IPS DF 19.7 (cell line): ENCODE data around the gene GPR137C.

Experiments used
- DNase-seq: peaks from one replicate; pipeline ENCODE4 v3.0.0-alpha.2; 2013; ENCODE audit warnings: low read depth, low spot score

GPR137C gene

DNA sequence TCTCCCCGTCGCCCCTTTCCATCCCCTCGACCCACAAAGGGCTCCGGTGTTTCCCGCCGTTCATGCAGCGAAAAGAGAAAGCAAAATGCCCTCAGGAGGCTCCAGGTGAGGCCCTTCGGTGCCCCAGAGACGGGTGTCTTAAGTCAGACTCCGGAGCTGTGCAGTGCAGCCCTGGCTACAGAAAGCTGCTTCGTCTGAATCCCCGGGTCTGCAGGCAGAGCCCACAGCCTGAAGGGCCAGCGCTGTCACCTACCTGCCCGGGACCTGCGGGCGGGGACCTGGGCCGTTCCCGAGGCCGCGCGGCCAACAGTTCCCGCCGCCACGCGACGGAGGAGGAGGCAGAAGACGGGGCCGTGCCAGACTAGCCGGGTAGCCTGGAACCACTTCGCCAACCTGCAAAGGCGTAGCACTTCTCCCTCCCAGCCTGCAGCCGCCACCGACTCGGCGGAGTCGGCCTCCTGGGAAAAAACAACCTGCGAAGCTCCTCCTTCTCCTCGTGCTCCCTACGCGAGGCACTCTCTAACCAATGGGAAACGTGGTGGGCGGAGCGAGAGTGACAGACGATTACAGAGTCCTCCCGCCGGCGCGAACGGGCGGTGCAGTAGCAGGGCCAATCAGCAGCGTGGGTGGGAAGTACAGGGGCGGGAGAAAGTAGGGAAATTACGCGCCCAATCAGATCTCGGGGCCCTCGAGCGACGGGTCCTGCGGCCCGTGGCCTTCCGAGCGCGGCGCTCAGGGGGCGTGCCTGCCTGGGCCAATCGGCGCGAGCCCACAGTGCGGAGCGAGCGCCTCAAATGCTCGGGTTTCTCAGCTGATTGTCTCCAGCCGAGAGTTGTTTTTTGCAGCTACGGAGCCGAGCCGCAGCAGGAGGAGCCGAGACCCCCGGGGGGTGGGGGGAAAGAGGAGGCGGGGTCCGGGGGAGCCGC is at the start of gene GPR137C, which contains the start of gene TXNDC16:
TSS of gene GPR137C (plus strand) at position 774 of the 926 bp plus-strand sequence. CDS start 312 bp downstream, outside the sequence.
TSS of gene TXNDC16 (minus strand) at position 443 of the 926 bp plus-strand sequence. CDS start 8,948 bp downstream, outside the sequence.
- peak; percentile 98 for DNase-seq

GRCh38 chr14:52513249-52513648 is 39.4 kb upstream of the GPR137C start:
- no peak for DNase-seq

GRCh38 chr14:52514046-52514811 is 38.4 kb upstream of the GPR137C start:
- no peak for DNase-seq

- no peak for DNase-seq
Measured at GRCh38 chr14:52522033-52522432, 30.6 kb upstream of the GPR137C start.

DNA sequence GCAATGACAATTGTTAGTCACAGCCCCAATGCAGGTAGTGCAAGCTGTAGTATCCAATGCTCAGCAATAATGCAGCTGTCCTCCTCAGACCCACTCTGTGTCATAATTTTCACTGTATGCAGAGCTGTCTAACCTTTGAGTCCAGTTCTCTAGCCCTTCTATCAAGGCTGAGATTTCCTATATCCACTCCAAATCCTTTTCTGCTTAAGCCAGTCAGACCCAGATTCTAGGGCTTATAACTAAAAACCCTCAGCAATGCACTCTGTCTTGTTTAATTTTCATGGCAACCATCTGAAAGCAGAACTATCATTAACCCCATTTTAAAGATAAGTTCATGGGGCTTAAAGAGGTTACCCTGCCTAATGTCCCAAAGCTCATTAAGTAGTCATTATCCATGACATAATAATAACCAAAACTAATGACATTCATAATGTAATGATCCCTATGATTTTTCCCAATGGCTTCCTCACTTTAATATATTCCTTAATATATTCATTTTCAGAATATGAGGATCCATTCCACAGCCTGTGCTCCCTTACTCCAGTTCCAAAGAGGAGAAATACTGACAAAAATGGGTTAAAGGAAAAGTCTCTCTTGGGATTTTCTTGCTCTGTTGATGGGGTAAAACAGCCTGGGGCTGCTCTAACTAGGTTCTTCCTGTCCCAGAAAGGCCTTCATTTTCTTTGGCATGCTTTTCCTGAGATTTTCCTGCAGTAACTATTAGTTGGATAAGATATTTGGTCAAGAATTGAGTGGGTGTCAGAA is 29.9 kb upstream of the GPR137C start:
- no peak for DNase-seq

- no peak for DNase-seq
Measured at GRCh38 chr14:52527052-52527451, 25.6 kb upstream of the GPR137C start.

- no peak for DNase-seq
Measured at GRCh38 chr14:52531481-52531880, 21.2 kb upstream of the GPR137C start.

DNA sequence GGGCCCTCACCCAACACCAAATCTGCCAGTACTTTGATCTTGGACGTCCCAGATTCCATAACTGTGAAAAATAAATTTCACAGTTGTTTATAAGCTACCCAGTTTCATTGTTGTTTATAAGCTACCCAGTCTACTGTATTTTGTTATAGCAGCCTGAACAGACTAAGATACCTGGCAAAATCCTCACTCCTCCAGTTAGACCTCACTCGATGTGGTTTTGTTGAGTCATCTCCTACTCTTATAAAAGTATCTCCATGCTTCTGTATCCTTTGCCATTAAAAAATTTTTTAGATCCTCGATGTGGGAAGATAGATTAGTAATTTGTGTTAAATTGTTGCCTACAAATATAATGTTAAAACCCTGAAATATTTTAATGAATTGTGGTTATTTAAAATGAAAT is 16.4 kb upstream of the GPR137C start:
- no peak for DNase-seq

- no peak for DNase-seq
Measured at GRCh38 chr14:52538623-52539022, 14.0 kb upstream of the GPR137C start.

DNA sequence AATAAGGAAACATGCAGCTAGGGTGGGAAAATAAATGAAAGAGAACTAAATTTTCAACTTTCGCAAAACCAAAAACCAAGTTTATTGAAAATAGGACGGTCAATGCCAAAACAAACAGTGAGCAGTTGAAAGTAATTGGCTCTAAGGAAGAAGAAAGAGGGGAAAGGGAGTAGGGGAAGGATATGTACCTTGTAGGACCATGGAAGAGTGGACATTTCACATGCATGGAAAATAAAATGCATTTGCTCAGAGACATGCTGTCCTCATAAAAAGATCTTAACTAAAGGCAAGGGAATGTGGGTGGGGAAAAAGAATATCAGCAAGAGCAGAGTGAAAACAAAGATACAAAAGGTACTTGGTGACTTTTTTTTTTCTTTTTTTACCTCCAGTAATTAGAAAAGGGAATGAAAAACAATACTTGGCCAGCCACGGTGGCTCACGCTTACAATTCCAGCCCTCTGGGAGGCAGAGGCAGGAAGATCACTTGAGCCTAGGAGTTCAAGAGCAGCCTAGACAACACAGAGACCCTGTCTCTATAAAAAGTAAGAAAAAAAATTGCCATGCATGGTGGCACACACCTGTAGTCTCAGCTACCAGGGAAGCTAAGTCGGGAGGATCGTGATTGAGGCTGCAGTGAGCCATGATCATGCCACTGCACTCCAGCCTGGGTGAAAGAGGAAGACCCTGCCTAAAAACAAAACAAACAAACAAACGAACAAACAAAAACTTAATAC is 6.9 kb upstream of the GPR137C start:
- no peak for DNase-seq

DNA sequence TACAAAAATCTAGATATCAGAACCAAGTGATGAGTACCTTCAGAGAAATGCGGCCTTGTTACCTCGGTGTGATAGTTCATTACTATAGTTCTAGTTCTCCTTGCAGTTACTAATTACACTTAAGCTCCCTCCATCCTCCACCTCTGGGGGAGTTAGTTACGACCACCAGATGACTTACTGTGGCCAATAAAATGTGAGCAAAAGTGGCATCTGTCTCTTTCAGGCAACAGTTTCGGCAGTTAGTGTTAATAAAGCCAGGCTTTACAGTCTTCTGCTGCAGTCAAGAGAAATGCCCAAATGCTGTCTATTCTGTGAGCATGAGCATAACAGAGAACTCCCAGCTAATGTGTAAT is 6.3 kb upstream of the GPR137C start:
- DNase-seq: no peak

GRCh38 chr14:52547027-52547426 is 5.6 kb upstream of the GPR137C start:
- DNase-seq: no peak

DNA sequence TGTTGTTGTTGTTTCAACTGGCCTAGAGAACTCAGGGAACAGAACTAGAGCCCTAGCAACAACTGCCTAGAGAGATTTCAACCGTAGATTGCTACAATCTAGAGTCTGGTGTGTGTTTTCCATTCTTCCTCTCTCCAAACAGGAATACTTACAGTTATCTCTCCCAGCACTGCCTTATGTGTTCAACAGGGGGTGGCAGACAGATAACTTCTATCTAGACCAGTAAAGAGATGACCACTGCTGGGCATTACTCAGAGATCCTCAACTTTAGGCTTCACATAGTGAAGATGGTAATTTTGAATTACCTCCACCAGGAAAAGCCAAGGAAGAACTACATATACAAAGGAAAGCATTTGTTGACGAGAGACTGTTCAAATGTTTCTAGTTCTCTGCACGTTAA is 5.1 kb upstream of the GPR137C start:
- no peak for DNase-seq

DNA sequence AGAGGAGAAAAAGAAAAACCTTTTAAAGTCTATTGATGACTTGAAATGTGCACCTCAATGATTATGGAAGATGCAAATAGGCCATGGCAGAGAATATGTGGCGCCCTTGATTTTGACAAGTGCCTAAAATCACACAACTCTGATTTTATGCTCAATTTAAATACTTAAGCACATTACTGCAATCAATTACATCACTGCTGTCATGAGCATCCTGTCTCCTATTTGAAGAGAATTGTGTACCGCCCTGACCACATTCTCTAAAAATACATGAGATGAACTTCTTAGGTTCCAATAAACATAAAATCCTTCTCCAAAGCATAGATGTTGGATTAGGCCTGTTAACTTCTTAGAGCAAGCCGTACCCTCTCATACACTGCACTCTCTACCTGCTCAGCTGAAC is 2.0 kb upstream of the GPR137C start:
- DNase-seq: no peak

DNA sequence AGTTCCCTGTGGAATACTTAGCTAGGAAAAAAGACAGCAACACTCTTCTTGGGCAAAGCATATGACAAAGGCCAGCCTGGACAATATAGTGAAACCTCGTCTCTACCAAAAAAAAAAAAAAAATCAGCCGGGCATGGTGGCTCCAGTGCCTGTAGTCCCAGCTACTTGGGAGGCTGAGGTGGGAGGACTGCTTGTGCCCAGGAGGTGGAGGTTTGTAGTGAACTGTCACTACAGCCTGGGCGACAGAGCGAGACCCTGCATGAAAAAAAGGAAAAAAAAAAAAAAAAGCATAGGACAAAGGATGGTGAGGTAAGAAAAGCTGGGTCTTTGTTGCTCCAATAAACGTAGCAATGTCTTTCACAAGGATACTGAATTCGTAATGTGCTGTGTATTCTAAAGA is 1.4 kb upstream of the GPR137C start:
- no peak for DNase-seq

GRCh38 chr14:52551696-52552062 is 957 bp upstream of the GPR137C start:
- no peak for DNase-seq

DNA sequence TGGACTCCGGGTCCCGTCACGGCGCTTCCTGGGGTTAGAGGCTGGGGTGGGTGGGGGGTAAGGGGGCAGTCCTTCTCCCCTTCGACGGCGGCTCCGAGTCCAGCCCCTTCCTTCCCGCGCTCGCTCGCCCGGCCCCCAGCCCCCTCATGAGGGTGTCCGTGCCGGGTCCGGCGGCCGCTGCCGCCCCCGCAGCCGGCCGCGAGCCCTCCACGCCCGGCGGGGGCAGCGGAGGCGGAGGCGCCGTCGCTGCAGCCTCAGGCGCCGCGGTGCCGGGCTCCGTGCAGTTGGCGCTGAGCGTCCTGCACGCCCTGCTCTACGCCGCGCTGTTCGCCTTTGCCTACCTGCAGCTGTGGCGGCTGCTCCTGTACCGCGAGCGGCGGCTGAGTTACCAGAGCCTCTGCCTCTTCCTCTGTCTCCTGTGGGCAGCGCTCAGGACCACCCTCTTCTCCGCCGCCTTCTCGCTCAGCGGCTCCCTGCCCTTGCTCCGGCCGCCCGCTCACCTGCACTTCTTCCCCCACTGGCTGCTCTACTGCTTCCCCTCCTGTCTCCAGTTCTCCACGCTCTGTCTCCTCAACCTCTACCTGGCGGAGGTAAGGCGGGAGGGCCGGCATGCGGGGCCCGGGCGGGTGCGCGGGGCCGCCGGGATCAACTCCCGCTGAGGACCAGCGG is 500 bp downstream of the GPR137C start:
- no peak for DNase-seq

DNA sequence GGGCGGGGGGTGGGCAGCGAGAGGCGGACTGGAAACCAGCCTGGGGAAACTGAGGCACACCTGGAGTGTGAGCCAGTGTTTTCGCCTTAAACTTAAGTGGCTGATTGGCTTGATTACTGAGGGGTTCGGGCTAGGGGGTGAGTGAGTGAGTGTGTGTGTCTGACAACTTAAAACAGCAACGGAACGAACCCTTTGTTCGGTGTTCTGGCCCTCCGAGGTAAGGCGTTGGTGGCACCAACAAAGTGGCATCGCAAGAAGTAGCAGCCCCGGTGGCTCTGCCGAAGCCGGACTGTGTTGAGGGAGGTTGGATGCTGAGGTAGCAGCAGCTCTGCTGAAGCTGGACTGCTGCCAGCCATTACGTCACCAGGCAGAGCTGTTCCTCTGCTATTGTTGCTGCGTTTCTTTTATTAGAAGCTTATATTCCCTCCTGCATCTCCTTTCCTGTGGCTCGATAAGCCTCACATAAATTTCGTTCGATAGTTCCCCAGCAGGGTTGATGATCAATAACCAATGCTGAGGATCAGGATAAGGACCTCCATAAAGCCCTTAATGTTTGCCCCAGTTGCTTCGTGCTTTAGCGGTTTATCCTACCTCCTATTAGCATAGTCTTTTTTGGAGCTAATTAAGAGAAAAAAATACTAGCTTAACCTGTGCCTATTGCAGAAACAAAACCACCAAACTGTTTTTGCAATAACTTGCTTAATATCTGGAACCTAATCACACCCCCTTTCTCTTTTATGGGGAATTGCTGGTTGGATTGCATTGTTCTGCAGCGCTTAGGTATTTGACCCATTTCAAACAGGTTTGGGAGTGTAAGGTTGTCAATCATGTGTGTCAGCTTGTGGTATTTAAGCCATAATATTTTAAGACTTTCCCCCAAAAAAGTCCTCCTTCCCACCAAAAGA is 1.3 kb downstream of the GPR137C start:
- DNase-seq: no peak

GRCh38 chr14:52558688-52559087 is 6.1 kb downstream of the GPR137C start:
- no peak for DNase-seq

DNA sequence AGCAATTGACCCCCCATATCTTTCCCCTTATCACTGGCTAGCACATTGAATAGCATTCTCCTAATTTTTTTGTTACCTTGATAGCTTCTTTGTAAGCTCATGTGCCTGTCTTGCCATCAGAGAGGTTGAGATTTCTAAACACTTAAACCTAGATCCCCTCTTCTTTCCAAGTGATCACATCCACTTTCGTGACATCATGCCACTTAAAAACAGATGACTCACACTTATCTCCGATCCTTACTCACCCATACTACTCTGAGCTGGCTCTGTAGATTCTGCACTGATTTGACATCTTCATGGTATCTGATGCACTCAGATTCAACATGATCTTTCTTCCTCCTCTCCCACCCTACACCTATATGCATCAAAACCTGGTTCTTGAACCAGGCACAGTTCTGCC is 10.5 kb downstream of the GPR137C start:
- DNase-seq: no peak
